NCI-H2196 (cell line): ENCODE data around the gene CCDC141.
"Not testable (repeated sequence)": the region's sequence is repeated elsewhere in the genome, so short reads cannot be mapped to it uniquely, and the experiment has no call there.

ENCODE experiments used
- DNase-seq: peaks from one replicate; lab custom pipeline; 2025; ENCODE audit not compliant: unreplicated experiment; lab: John Stamatoyannopoulos, UW

CCDC141 gene, protein sequence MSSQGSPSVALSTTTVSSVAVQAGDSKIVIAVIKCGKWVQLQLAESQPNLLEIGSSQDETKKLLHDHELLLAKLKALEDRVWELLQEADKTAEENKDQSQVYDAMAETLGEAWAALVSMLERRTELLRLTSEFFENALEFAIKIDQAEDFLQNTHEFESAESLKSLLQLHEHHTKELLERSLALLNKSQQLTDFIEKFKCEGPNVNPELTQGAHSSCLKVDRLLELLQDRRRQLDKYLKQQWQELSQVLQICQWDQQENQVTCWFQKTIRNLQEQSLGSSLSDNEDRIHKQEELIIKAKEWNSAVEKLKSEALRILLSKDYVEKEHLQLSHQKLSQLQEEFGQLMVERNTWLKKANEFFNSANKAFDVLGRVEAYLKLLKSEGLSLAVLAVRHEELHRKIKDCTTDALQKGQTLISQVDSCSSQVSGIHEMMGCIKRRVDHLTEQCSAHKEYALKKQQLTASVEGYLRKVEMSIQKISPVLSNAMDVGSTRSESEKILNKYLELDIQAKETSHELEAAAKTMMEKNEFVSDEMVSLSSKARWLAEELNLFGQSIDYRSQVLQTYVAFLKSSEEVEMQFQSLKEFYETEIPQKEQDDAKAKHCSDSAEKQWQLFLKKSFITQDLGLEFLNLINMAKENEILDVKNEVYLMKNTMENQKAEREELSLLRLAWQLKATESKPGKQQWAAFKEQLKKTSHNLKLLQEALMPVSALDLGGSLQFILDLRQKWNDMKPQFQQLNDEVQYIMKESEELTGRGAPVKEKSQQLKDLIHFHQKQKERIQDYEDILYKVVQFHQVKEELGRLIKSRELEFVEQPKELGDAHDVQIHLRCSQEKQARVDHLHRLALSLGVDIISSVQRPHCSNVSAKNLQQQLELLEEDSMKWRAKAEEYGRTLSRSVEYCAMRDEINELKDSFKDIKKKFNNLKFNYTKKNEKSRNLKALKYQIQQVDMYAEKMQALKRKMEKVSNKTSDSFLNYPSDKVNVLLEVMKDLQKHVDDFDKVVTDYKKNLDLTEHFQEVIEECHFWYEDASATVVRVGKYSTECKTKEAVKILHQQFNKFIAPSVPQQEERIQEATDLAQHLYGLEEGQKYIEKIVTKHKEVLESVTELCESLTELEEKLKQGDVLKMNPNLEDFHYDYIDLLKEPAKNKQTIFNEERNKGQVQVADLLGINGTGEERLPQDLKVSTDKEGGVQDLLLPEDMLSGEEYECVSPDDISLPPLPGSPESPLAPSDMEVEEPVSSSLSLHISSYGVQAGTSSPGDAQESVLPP (N-terminal part only)

DNA sequence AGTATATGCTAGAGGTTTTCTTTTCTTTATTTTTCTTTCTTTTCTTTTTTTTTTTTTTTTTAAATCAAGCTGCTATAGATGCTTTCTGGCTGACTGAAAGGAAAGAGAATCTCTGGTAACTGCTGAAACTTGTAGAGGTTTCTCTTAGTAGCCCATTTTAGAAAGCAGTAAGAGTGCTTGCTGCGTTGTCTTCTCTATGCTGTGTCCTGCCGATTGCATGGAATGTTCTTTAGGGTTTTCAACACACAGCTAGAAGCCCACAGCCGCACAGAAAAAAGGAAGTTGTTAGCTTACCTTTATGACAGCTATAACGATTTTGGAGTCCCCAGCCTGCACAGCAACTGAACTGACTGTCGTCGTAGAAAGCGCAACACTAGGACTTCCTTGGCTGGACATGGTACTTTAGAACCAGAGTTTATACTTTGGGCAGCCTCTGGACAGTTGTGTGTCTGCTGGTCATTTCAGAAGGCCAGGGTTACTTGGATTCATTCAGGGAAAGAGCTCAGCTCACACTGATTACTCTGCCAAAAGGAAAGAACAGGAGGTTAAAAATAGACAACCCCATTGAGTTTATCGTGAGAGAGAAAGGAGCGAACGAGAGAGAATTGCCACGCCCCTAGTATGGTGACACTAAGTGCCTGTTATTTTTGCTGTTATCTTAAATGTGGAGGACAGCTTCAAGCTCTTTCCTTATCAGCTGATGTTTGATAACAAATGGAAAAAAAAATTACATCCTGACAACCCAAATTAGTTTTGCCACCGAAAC is at the start of gene CCDC141:
CCDC141 (minus strand) TSS at position 592 of the 766 bp plus-strand sequence; CDS start at position 396, 196 bp downstream.
- DNase-seq = no peak

DNA sequence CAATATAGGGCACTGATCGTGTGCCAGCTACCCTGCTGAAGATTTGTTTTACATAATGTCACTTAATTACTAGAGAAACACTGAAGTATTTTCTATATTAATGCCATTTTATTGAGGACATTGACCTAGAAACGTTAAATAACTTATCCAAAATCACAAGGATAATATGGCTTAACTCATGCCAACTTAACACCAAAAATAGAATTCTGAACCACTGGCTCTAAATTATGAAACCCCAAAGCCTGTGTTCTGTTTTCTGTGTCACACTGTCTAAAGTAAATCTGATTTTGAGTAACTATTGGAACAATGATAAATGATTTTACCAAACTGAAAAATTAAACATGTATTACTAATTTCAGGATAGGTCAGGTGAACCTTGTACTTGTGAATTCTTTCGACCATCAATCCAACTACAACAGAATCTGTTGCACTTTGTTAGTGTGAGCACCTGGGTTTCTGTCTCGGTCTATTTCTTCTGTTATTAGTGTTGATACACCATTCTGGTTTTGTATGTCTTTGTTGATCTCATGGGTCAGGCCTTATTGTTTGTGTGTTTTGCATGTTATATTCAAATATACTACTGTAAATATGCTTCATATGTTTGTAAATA is 48.2 kb upstream of the CCDC141 start:
- no peak for DNase-seq

DNA sequence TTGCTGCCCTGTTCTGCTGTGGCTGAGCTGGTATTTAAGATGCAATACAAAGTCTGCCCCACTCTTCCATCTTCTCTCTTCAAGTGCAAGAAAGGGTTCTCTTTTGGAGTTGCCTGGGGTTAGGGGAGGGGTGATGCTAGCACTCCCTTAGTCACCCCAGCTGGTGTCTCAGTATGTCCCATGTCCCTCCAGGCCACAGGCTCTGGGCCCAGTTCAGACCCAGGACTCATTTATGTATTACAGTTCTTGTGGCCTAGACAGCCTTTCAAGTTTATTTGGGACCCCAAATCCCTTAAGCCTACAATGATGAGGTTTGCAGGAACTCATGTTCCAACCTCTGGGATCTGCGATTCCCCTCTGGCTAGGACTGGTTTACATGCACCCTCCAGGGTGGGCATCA is 47.2 kb upstream of the CCDC141 start:
- DNase-seq = no peak

DNA sequence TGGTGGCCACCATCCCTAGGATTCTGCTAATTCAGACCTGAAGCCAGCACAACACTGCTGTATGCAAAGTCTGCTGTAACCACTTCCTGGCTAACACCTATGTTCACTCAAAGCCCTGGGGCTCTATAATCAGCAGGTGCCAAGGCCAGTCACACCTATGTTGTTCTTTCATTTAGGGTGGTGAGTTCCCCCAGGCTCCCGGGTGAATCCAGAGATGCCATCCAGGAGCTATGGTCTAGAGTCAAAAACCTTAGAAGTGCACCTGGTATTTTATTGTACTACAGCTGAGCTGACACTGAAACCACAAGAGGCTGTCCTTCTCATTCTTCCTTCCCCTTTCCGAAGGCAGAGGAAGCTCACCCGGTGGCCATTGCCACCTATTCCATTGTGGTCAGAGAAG is 46.2 kb upstream of the CCDC141 start:
- DNase-seq = no peak

DNA sequence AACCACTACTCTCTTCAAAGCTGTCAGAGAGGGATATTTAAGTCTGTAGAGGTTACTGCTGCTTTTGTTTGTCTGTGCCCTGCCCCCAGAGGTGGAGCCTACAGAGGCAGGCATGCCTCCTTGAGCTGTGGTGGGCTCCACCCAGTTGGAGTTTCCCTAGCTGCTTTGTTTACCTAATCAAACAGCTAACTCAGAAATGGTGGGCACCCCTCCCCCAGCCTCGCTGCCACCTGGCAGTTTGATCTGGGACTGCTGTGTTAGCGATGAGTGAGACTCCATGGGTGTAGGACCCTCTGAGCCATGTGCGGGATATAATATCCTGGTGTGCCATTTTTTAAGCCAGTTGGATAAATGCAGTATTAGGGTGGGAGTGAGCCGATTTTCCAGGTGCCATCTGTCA is 43.0 kb upstream of the CCDC141 start:
- DNase-seq = not testable (repeated sequence)

DNA sequence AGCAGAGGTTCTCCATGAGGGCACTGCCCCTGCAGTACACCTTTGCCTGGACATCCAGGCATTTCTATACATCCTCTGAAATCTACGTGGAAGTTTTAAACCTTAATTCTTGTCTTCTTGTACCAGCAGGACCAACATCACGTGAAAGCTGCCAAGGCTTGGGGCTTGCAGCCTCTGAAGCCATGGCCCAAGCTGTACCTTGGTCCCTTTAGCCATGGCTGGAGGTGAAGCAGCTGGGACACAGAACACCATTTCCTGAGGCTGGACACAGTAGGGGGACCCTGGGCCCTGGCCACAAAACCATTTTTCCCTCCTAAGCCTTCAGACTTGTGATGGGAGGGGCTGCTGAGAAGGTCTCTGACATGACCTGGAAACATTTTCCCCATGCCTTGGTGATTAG is 32.8 kb upstream of the CCDC141 start:
- no peak for DNase-seq

DNA sequence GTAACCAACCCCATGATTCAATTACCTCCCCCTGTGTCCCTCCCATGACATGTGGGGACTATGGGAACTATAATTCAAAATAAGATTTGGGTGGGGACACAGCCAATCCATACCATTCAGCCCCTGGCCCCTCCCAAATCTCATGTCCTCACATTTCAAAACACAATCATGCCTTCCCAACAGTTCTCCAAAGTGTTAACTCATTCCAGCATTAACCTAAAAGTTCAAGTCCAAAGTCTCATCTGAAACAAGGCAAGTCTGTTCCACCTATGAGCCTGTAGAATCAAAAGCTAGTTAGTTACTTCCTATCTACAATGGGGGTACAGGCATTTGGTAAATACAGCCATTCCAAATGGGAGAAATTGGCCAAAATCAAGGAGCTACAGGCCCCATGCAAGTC is 32.0 kb upstream of the CCDC141 start:
- DNase-seq = no peak

DNA sequence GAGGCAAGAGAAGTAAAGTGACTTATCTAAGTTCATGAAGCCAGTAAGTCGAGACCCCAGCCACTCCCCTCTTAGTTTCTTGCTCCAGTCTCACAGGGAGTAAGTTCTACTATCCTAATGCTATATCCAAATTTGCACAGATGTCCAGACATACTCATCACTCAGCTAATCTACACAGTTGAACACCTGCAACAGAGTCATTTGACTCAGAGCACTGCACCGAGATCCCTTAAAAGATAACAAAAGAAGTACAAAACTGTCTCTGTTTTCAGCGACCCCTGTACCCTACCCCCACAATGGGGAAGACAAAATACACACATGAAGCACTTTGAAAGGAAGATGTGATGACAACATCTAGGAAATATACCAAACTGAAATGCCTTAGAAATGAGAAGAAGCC is 22.6 kb upstream of the CCDC141 start:
- no peak for DNase-seq

DNA sequence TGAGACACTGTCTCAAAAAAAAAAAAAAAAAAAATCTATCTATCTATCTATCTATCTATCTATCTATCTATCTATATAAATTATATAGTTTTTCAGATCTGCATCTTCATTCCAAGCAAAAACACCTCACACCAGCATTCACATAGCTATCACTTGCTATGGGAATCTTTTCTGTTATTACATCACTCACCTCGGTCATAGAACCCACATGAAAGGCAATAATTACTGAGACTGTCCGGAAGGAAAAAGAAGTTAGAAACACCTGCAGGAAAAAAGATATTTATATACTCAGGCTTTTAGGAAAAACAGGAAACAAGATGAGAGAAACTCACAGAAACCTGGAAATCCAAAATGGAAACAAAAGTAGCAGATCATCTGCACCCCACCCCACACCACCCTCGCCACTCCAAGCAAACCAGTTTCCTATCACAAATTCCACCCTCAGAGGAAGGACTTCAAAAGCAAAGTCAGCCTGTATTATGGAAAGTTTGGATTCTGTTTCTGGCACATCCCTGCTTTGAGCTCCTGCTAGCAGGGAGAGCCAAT is 21.9 kb upstream of the CCDC141 start:
- DNase-seq = no peak

DNA sequence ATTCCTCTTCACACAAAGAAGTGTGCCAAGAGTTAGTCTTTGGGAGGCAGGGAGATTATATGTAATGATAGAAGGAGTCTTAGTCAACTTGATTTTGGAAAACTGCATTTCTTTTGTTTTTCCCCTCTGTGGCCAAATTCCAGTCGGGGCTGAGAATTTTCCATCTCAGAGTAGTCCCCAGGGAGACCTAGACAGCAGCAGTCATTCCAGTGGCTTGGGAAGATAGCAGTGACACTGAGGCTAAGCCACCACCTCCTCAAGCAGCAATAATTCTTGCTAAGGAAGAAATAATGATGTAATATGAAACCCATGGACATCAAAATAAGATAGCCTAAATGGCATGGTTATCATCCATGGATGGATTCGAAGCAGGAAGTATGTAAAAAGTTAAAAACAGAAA is 21.0 kb upstream of the CCDC141 start:
- DNase-seq = no peak

DNA sequence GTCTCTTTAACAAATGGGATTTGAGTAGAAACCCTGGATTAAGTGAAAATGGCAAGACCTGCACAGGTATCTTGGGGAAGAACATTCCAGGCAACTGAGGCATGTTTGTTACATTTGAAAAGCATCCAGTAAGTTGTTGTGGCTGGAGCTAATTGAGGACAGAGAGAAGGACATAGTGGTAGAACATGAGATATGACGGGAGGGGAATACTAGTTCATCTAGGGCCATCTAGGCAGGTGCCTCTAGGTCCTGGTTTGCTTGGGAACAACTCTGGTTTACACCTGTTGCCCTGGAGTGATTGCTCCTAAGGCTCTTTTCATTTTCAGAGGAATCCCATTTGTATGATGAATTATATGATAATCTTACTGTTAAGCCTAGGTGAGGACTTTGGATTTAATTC is 19.7 kb upstream of the CCDC141 start:
- DNase-seq = no peak

- DNase-seq = no peak
Observed at GRCh38 chr2:179068991-179069643, 19.2 kb upstream of the CCDC141 start.

GRCh38 chr2:179059026-179059700 is 9.2 kb upstream of the CCDC141 start:
- no peak for DNase-seq

DNA sequence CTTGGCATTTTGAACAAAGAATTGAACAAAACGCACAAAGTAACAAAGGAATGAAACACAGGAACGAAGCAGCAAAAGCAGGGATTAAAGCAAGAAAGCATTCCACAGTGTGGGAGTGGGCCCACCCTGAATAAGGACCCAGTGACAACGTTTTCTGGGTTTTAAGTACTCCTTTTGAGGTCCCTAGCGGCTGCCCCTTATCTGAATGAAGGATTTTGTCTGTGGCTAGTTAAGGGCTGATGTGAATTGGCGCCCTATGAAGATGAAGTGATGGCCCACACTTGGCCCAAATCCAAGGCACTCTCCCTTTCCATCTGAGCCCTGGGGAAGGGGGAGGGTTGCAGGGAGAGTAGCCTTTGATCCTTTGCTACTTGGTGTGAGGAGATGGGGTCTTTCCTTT is 7.8 kb upstream of the CCDC141 start:
- DNase-seq = no peak

DNA sequence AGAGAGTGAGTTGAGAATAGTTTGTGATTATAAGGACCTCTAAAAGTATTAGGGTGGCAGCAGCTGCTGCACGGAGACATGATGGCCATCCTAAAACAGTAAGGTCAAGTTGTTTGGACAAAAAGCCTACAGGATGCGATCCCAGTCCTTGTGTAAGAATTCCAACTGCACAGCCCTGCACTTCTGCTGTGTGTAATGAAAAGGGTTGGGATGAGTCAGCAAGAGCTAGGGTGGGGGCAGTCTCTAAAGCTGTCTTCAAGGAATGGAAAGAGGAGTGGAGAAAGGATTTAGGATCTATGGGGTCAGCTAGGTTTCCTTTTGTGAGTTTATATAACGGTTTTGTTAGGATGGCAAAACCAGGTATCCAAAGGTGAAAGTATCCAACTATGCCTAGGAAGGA is 3.6 kb upstream of the CCDC141 start:
- DNase-seq = not testable (repeated sequence)

- no peak for DNase-seq
Observed at GRCh38 chr2:179051250-179051649, 1.3 kb upstream of the CCDC141 start.

DNA sequence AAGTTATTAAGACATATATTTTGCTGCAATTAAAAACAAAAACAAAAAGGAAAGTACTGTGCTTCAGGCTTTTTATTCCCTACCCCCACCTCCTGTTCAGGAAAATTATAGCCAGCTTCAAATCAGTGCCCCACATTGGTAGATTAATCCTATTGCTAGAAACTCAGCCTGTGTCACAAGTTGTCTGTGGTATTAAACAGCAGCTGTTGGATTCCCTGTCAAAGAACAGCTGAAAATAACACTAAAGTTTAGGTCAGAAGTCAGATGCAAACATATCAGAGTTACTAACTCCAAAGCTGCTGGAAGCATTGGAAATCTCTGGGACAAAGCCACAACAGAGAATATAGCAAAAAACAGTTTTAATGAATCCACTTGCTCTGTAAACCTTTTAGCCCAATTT is 818 bp upstream of the CCDC141 start:
- no peak for DNase-seq

GRCh38 chr2:179049203-179049545 is 763 bp downstream of the CCDC141 start:
- DNase-seq = no peak

DNA sequence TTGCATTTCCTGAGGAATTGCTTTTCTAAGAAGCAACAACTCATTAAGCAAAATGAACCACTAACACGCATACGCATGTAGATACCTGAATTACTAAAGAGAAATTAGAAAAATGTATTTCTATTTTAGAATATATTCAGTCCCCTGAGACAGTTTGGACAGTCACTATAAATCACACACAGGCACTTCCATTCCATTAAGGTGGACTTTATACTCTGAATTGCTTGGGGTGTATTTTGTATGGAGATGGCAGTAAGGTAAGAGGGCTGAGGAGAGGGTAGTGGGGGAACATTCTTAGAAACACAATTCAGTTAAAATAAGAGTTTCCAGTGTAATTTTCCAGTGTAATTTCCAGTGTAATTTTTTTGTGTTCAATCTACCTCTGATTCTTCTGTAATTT is 1.8 kb downstream of the CCDC141 start:
- no peak for DNase-seq
